Suppressor macrophage treated with lipopolysaccharide for 1 hour (primary cell): ENCODE data around the gene C6.
"Not testable (repeated sequence)": the region's sequence is repeated elsewhere in the genome, so short reads cannot be mapped to it uniquely, and the experiment has no call there.

Experiments used
- DNase-seq, 3 donors: peaks; one replicate each; pipeline ENCODE4 v3.0.0-alpha.2; 2020 to 2022

The C6 gene

DNA sequence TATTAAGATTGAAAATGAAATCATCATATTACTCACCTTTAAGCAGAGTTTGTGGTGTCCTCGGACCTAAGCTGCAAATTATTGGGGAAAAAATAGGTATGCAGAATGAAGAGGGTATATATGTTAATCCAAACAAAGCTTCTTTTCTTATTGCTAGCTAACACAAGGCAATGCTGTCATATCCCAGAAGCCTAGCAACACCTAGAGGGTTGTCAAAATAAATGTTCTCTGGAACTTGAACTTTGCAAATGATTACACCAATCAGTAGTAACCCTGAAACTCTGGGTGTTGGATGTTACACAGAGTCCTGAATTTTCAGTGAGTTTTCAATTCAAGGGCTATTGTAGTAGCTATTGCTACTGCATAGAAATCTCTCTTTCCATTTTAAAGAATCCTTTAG, at the start of gene C6:
Gene C6 (minus strand): TSS at position 193 of the 400 bp plus-strand sequence. CDS start 10,302 bp downstream, outside the sequence.
- DNase-seq, result no peak

DNA sequence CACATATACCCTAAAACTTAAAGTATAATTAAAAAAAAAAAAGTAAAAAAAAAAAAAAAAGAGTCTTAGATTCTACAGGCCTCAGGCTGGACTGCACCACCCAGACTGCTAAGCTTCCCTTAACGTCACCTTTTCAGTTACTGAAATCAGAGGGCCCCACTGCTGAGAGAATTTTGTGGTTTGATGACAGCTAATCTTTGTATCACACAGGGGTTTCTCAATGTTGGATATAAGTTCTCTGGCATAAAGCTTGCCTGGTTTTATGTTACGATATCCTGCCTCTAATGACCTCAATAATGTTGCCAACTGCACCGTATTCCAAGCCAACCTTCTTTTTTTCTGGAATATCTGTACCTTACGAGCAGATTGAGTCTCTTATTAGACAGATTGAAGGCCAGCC, 43.1 kb upstream of the C6 start:
- DNase-seq, result no peak

DNA sequence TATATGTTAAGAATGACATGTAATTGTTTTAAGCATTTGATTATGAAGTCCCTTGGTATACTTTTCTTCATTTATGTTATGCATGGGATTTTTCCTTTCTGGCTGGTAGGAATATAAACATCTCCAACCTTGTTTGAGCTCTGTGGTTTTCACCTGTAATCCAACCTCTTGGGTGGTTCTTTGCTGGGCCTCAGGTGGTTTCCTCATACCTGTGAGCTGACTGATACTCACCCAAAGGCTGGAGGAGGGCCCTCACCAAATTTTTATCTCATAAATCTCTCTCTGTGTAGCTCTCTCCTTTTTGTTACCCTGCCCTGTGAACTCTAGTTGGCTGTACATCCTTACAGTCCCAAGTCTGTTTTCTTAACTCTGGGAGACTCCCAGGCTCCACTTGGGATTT, 39.8 kb upstream of the C6 start:
- no peak for DNase-seq

DNA sequence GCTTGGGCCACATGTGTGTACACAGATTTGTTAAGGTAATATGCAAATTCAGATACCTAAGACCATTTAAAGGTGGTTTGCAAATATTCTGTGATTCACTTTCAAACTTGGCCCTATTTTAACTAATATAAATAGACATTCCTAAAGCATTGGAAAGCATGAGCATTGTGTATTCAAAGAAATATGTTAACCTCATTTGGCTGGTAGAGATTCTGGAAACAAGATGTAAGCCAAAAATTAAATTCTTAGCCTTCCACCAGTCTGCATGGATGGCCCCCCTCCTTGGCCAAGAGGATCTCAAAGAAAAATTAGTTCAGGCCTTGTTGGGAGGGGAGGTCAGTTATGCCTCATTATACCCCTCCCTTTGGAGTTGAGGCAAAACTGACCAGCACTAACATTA, 38.7 kb upstream of the C6 start:
- DNase-seq, result no peak

- DNase-seq, result no peak
Measured at GRCh38 chr5:41250351-41250987, 37.1 kb upstream of the C6 start.

GRCh38 chr5:41247135-41247534, 33.8 kb upstream of the C6 start:
- no peak for DNase-seq

- no peak for DNase-seq
Measured at GRCh38 chr5:41246376-41246775, 33.0 kb upstream of the C6 start.

- no peak for DNase-seq
Measured at GRCh38 chr5:41243558-41243957, 30.2 kb upstream of the C6 start.

DNA sequence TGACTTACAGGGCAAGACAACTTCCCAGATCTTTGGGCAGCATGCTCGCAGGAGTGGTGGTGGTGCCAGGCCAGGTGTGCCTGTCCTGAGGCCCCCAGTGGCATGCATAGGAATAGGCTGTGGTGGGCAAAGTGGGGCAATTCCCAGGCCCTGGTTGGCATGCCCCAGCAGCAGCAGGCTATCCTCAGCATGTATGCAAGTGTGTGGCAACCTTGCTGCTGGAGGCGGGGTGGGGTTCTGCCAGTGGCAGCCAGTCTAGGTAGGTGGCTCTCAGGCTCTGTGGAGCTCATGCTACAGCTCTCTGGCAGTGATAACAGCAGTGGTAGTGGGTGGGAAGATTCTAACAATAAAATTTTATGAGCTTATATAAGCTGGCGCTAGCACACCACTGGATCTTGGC, 27.7 kb upstream of the C6 start:
- DNase-seq, result no peak

- no peak for DNase-seq
Measured at GRCh38 chr5:41240390-41240789, 27.1 kb upstream of the C6 start.

DNA sequence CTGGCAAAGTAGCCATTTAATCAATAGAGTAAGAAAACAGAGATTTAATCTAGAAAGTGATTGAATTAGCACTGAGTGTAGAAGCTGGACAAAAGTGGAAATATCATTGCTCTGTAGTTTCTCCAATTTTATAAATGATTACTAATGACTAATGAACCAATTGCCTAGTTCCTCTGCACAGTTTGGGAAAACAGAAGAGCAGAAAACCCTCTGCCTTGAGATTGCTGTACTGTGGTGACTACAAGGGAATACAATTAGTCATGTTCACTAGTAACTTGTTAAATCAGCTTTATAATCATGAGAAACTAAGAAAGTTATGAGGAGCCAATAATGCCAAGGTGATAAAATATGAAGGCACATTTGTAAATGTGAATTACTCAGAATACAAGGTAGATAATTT, 21.1 kb upstream of the C6 start:
- DNase-seq, result no peak

DNA sequence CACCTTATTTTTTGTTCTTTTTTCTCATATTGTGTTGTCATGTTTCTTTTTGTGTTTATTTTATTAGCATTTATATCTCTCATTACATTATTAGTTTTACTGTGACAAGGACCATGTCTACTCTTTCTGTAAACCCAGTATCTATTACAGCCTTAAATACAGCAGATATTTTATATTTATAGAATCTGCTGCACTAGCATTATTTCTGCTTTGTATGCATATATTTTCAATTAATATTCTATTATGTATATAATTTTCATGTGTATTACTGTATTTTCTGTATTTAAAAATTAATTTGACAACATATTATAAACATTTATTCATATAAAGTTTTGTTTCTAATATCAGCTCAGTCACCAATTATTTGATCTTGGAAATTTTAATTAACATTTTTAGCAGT, 19.5 kb upstream of the C6 start:
- no peak for DNase-seq

- DNase-seq, result not testable (repeated sequence)
Measured at GRCh38 chr5:41230276-41230675, 16.9 kb upstream of the C6 start.

DNA sequence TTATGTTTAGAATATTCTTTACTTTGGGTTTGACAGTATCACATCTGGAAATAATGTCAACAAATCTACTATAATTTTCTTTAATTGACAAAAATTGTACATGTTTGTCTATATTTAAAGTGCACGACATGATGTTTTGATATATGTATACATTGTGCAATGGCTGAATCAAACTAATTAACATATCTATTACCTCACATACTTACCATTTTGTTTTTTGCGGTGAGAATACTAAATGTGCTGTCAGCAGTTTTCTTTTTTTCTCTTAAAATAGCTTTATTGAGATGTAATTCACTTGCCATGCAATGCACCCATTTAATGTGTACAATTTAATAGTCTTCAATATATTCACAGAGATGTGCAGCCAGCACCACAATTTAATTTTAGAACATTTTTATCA, 10.6 kb upstream of the C6 start:
- DNase-seq, result no peak

DNA sequence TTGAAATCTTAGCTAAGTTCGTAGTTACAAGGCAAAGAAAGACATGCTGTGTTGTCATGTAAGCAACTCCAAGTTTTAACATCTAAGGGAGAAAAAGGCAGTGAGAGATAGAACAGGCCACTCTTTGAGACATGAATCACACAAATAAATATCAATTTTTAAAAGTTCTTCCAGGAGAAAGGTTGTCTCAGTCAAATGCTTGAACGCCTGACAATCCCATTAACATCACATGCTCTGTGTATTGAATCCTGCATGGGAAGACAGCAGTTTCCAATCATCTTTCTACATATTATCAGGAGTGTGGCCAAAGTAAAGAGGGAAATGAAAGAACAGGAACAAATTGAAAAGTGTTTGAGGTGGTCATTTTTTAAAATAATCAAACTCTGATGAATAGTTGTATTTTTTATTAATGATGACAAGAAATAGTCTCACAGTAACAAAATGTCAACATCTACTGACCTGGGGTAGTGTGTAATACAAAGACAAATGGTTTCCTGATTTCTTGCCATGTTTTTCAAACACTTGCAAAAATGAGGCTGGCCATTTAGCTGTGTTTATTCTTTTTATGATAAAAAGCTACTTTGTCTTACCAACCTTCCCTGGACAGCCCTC, 6.4 kb upstream of the C6 start:
- no peak for DNase-seq

GRCh38 chr5:41218929-41219657, 5.8 kb upstream of the C6 start:
- DNase-seq, result no peak

DNA sequence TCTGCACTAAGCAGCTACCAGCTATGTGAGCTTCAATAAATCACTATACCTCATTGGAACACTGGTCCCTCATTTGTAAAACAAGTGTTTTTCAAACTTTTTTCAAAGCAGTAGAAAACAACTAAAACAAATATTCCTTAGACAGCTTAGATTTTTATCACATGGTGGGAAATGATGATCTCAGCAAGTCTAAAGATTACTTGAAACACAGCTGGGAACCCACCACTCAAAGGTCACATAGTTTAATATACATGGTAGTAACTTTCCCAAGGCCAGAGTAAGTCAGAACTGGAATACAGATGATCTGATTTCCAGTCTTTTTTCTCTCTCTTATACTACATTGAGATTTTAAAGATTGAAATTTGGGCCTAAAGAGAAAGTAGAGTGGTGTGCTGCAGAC, 850 bp upstream of the C6 start:
- no peak for DNase-seq

DNA sequence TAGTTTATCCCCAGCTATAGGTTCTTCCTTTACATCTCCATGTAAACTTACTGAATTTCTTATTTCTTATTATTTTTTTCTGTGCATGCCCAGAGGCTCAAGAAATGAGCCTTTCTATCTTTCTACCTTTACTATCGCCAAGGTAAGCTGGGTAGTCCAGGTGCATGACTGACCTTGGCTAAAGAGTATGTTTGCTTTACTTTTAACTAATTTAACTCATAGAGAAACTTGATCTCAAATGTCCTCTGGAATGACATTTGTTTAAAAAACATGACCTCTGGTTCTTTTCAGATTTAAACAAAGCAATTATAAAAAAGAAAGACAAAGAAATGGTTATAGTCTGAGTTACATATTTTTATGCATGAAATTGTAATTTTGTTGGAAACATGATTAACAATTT, 397 bp downstream of the C6 start:
- DNase-seq, result no peak

GRCh38 chr5:41211417-41211816, 1.9 kb downstream of the C6 start:
- no peak for DNase-seq

DNA sequence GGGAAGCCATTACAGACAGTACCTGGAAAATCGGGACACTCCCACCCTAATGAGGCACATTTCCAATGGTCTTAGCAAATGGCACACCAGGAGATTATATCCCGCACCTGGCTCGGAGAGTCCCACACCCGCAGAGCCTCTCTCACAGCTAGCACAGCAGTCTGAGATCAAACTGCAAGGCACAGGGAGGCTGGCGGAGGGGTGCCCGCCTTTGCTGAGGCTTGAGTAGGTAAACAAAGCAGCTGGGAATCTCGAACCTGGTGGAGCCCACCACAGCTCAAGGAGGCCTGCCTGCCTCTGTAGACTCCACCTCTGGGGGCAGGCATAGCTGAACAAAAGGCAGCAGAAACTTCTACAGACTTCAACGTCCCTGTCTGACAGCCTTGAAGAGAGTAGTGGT, 7.9 kb downstream of the C6 start:
- DNase-seq, result not testable (repeated sequence)

DNA sequence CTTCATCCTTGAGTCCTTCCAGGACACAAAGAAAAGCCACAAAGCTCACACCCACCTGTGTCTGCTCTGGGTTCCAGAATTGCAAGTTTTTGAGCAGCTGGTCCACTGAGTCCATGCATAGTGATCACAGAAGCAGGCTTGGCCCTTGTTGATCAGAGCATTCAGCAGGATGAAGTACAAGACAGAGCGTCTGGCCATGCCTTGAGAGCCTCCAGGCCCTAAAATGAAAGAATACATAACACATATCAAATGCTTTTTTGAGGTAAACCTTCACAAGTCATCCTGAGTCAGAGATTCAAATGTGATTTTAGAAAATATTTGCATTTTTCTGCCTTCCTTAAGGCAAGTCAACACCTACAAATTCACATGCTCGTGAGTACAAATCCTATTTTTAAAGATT, 10.3 kb downstream of the C6 start:
- no peak for DNase-seq

GRCh38 chr5:41201082-41201772, 12.1 kb downstream of the C6 start:
- DNase-seq, result no peak

DNA sequence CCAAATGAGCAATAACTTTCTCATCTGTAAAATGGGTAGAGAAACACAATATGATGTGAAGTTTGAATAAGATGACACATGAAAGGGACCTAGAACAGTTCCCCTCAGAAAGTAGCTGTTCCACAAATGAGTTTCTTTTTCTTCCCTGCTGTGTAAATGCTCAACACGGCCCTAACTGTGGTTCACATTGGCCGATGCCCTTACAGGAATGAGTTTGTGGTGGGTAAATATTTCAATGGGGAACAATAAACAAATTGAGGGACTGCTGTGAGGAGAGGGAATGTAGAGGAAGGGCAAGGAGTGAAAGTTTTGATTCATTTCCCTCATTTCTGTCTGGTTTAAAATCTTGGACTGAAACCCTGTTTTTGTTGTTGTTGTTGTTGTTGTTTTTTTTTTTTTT, 12.8 kb downstream of the C6 start:
- no peak for DNase-seq

- DNase-seq, result no peak
Measured at GRCh38 chr5:41199660-41200059, 13.7 kb downstream of the C6 start.
